Measurements from ENCODE around the gene GNB1L. TPM values are rescaled to one million over a fixed set of nuclear protein-coding genes. Genes with fewer than 3 reads are reported as not detected.

Gene GNB1L
- total RNA-seq, 1 donor from 2014 or later: 3.0 TPM

DNA sequence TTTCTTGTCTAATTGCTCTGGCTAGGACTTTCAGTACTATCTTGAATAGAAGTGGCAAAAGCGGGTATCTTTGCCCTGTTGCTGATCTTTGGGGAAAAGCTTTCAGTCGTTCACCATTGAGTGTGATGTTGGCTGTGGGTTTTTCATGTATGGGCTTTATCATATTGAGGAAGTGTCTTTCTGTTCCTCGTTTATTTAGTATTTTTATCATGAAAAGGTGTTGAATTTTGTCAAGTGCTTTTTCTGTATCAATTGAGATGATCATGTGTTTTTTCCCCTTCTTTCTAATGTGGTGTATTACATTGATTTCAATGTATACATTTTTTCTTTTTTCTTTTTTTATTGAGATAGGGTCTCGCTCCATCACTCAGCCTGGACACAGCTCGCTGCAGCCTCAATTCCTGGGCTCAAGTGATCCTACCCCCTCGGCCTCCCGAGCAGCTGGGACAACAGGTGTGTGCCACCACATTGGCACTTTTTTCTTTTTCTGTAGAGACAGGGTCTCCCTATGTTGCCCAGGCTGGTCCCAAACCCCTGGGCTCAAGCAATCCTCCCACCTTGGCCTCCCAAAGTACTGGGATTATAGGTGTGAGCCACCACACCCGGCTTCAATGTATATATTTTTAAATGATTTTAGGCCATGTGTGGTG, 5.3 kb upstream of the GNB1L start:
- no peaks in the 10 kb centered on the region for H3F3A ChIP-seq (ENCODE audit: low read depth)
- H3K36me3 ChIP-seq: no peaks in the 10 kb centered on the region
- H3K9me3 ChIP-seq (ENCODE audit: low read depth): no peaks in the 10 kb centered on the region
- no peak overlapping the region for H3K9ac ChIP-seq
- DNase-seq (ENCODE audit: low spot score): no peak
- Mint-ChIP-seq H3K9me3 (no peaks in the 10 kb centered on the region), H3K36me3 (peaks cover 7% of the 10 kb centered on the region), H3K27me3 (ENCODE audit: insufficient read depth, low read depth) (no peaks in the 10 kb centered on the region), H3K4me3 (no peak overlapping the region), H3K4me1 (peaks cover 7% of the 10 kb centered on the region), H3K27ac (no peak overlapping the region)
- no peak overlapping the region for H3K4me2 ChIP-seq
- H3K4me1 ChIP-seq: peaks cover 8% of the 10 kb centered on the region
- H4K20me1 ChIP-seq (ENCODE audit: low read depth): no peaks in the 10 kb centered on the region
- no peaks in the 10 kb centered on the region for H3K27me3 ChIP-seq
- H3K27ac ChIP-seq: no peak overlapping the region
- H3K79me2 ChIP-seq (ENCODE audit: low read depth): peaks cover 15% of the 10 kb centered on the region
- H3K4me3 ChIP-seq: no peak overlapping the region
- no peak overlapping the region for H2AFZ ChIP-seq (replicated peaks)
- TF ChIP-seq EZH2phosphoT487 (IDR thresholded peaks at IDR 0.05): no peak
- TF ChIP-seq EZH2 (IDR thresholded peaks at IDR 0.05): no peak
- TF ChIP-seq, protein P1, sequence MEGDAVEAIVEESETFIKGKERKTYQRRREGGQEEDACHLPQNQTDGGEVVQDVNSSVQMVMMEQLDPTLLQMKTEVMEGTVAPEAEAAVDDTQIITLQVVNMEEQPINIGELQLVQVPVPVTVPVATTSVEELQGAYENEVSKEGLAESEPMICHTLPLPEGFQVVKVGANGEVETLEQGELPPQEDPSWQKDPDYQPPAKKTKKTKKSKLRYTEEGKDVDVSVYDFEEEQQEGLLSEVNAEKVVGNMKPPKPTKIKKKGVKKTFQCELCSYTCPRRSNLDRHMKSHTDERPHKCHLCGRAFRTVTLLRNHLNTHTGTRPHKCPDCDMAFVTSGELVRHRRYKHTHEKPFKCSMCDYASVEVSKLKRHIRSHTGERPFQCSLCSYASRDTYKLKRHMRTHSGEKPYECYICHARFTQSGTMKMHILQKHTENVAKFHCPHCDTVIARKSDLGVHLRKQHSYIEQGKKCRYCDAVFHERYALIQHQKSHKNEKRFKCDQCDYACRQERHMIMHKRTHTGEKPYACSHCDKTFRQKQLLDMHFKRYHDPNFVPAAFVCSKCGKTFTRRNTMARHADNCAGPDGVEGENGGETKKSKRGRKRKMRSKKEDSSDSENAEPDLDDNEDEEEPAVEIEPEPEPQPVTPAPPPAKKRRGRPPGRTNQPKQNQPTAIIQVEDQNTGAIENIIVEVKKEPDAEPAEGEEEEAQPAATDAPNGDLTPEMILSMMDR (IDR thresholded peaks at IDR 0.05): no peak

DNA sequence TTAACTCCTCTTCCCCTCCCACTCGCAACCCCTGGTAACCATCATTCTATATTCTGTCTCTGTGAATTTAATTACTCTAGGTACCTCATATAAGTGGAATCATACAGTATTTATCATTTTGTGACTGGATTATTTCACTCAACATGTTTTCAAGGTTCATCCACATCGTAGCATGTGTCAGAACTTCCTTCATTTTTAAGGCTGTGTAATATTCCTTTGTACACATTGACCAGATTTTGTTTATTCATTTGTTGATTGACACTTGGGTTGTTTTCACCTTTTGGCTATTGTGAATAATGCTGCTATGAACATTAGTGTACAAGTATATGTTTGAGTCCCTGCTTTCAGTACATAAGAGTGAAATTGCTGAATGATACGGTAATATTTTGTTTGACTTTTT, 2.7 kb upstream of the GNB1L start:
- Histone ChIP-seq H2AFZ (replicated peaks) (no peak overlapping the region), H3K27ac (no peak overlapping the region), H4K20me1 (ENCODE audit: low read depth) (peaks cover 16% of the 10 kb centered on the region), H3K9ac (no peak overlapping the region), H3F3A (ENCODE audit: low read depth) (no peaks in the 10 kb centered on the region), H3K27me3 (no peaks in the 10 kb centered on the region), H3K36me3 (no peaks in the 10 kb centered on the region), H3K79me2 (ENCODE audit: low read depth) (peaks cover 37% of the 10 kb centered on the region), H3K4me1 (peaks cover 17% of the 10 kb centered on the region), H3K9me3 (ENCODE audit: low read depth) (no peaks in the 10 kb centered on the region), H3K4me3 (no peak overlapping the region), H3K4me2 (no peak overlapping the region)
- TF ChIP-seq, protein P1 (IDR thresholded peaks at IDR 0.05): no peak
- TF ChIP-seq EZH2 (IDR thresholded peaks at IDR 0.05) (no peak), EZH2phosphoT487 (IDR thresholded peaks at IDR 0.05) (no peak)
- Mint-ChIP-seq H3K27me3 (ENCODE audit: insufficient read depth, low read depth) (no peaks in the 10 kb centered on the region), H3K9me3 (no peaks in the 10 kb centered on the region), H3K27ac (no peak overlapping the region), H3K4me3 (no peak overlapping the region), H3K36me3 (peaks cover 19% of the 10 kb centered on the region), H3K4me1 (peaks cover 25% of the 10 kb centered on the region)
- DNase-seq (ENCODE audit: low spot score): no peak

DNA sequence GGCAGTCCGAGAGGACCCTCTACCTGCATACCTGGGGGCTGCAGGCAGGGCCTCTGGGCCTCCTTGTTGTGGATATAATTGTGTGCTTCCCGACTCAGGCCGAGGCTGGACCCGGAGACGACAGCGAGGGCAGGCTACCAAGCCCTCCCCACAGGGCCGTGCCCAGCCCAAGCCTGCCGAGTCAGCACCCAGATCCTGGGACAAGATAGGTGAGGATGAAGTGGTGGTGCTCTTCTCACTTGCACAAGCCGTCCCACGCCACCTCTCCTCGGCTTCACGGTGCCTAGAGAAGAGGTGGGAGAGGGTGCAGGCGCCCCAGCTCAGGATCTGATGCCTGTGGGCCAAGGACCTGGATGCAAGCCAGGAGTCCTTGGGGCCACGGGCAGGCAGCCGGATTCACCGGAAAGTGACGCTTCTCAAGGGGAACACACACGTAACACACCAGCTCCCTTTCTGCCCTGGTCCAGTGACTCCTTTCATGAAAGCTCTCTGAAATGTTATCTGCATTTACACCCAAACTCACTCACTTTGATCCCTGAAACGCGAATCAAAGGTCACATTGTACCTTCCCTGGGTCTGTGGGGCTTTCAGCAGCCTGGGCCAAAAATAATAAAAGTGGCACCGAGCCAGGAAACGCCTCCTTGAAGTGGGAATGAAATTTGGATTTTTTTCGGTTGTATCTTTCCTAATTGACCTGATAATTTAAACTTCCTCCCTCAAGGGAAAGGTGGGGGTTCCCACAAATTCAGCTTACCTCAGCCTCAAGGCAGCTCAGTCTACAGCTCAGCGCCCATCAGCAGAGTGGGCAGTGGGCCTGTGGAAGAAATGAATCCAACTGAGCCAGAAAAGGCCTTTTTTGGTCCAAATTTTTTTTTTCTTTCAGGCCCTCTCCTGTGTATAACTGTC, 1.1 kb upstream of the GNB1L start:
- Mint-ChIP-seq H3K9me3 (no peaks in the 10 kb centered on the region), H3K27me3 (ENCODE audit: insufficient read depth, low read depth) (no peaks in the 10 kb centered on the region), H3K27ac (peak overlapping the region; percentile 85), H3K4me3 (peak overlapping the region; percentile 95), H3K36me3 (peaks cover 22% of the 10 kb centered on the region), H3K4me1 (peaks cover 25% of the 10 kb centered on the region)
- Histone ChIP-seq H2AFZ (replicated peaks) (peak overlapping the region; percentile 14), H3K79me2 (ENCODE audit: low read depth) (peaks cover 45% of the 10 kb centered on the region), H3K4me3 (peak overlapping the region; percentile 72), H3K4me2 (peak overlapping the region; percentile 90), H3K27me3 (no peaks in the 10 kb centered on the region), H3K27ac (no peak overlapping the region), H3K36me3 (no peaks in the 10 kb centered on the region), H3K9me3 (ENCODE audit: low read depth) (no peaks in the 10 kb centered on the region), H3K9ac (peak overlapping the region; percentile 36), H4K20me1 (ENCODE audit: low read depth) (peaks cover 27% of the 10 kb centered on the region), H3F3A (ENCODE audit: low read depth) (no peaks in the 10 kb centered on the region), H3K4me1 (peaks cover 17% of the 10 kb centered on the region)
- DNase-seq (ENCODE audit: low spot score): no peak
- TF ChIP-seq EZH2 (IDR thresholded peaks at IDR 0.05) (no peak), EZH2phosphoT487 (IDR thresholded peaks at IDR 0.05) (no peak)
- TF ChIP-seq, protein P1 (IDR thresholded peaks at IDR 0.05): no peak

Measured in neural progenitor cell (in vitro differentiated cells).